ENCODE measurements around the gene TMEM187. TPM values are rescaled to one million over a fixed set of nuclear protein-coding genes. Genes with fewer than 3 reads are reported as not detected.

The TMEM187 gene
- polyA plus RNA-seq, 1 experiment = 8.7 TPM

- TF ChIP-seq CTCF (IDR thresholded peaks at IDR 0.05; ENCODE audit: insufficient read depth, low read depth, low read length) = no peak
- POLR2A ChIA-PET = no interaction called here
- CTCF ChIA-PET = no interaction called here
Measured at GRCh38 chrX:153931748-153932147, 40.8 kb upstream of the TMEM187 start.

GRCh38 chrX:153932220-153932915, 40.2 kb upstream of the TMEM187 start:
- TF ChIP-seq CTCF (IDR thresholded peaks at IDR 0.05; ENCODE audit: insufficient read depth, low read depth, low read length) = no peak
- no peaks in the 10 kb centered on the region for H3K27me3 ChIP-seq (ENCODE audit: control insufficient read depth, insufficient read depth, low read length)
- no peak overlapping the region for H3K4me3 ChIP-seq (ENCODE audit: low read depth, low read length)
- peaks cover 8% of the 10 kb centered on the region for H3K36me3 ChIP-seq (ENCODE audit: control insufficient read depth, insufficient read depth, low read length)
- DNase-seq (ENCODE audit: low read depth) = no peak
- ChIA-PET POLR2A (no interaction called here), CTCF (no interaction called here)

More at GRCh38 chrX:153931748-153932147, 40.8 kb upstream of the TMEM187 start:
- H3K36me3 ChIP-seq (ENCODE audit: control insufficient read depth, insufficient read depth, low read length) = peaks cover 8% of the 10 kb centered on the region
- no peak for DNase-seq (ENCODE audit: low read depth)
- no peak overlapping the region for H3K4me3 ChIP-seq (ENCODE audit: low read depth, low read length)
- H3K27me3 ChIP-seq (ENCODE audit: control insufficient read depth, insufficient read depth, low read length) = no peaks in the 10 kb centered on the region

- DNase-seq (ENCODE audit: low read depth) = no peak
- ChIA-PET CTCF (interaction anchor here (3.8 kb wide), 1 partner anchor 13 kb away, joined by 18 read pairs; no protein-coding TSS in a partner anchor), POLR2A (no interaction called here)
- no peak for TF ChIP-seq CTCF (IDR thresholded peaks at IDR 0.05; ENCODE audit: insufficient read depth, low read depth, low read length)
- Histone ChIP-seq H3K27me3 (ENCODE audit: control insufficient read depth, insufficient read depth, low read length) (no peaks in the 10 kb centered on the region), H3K36me3 (ENCODE audit: control insufficient read depth, insufficient read depth, low read length) (peaks cover 8% of the 10 kb centered on the region), H3K4me3 (ENCODE audit: low read depth, low read length) (peak overlapping the region; percentile 71)
Measured at GRCh38 chrX:153933748-153934147, 38.8 kb upstream of the TMEM187 start.

GRCh38 chrX:153934148-153934761, 38.3 kb upstream of the TMEM187 start:
- DNase-seq (ENCODE audit: low read depth) = no peak
- no peak for TF ChIP-seq CTCF (IDR thresholded peaks at IDR 0.05; ENCODE audit: insufficient read depth, low read depth, low read length)
- ChIA-PET CTCF (interaction anchor here (3.8 kb wide), 1 partner anchor 13 kb away, joined by 18 read pairs; no protein-coding TSS in a partner anchor), POLR2A (interaction anchor here (0.7 kb wide), 1 partner anchor 161 kb away, joined by 3 read pairs; no protein-coding TSS in a partner anchor)
- Histone ChIP-seq H3K27me3 (ENCODE audit: control insufficient read depth, insufficient read depth, low read length) (no peaks in the 10 kb centered on the region), H3K4me3 (ENCODE audit: low read depth, low read length) (peak overlapping the region; percentile 71), H3K36me3 (ENCODE audit: control insufficient read depth, insufficient read depth, low read length) (peaks cover 8% of the 10 kb centered on the region)

- ChIA-PET POLR2A (interaction anchor here (0.7 kb wide), 1 partner anchor 160 kb away, joined by 3 read pairs; no protein-coding TSS in a partner anchor), CTCF (interaction anchor here (3.8 kb wide), 1 partner anchor 12 kb away, joined by 18 read pairs; no protein-coding TSS in a partner anchor)
- Histone ChIP-seq H3K4me3 (ENCODE audit: low read depth, low read length) (peak within 1 kb of the TSS; percentile 71), H3K36me3 (ENCODE audit: control insufficient read depth, insufficient read depth, low read length) (peaks cover 8% of the 10 kb centered on the region), H3K27me3 (ENCODE audit: control insufficient read depth, insufficient read depth, low read length) (no peaks in the 10 kb centered on the region)
- TF ChIP-seq CTCF (IDR thresholded peaks at IDR 0.05; ENCODE audit: insufficient read depth, low read depth, low read length) = no peak
- no peak for DNase-seq (ENCODE audit: low read depth)
Measured at GRCh38 chrX:153934762-153935325, 37.7 kb upstream of the TMEM187 start, which contains the start of gene NAA10. NAA10 (minus strand) TSS chrX:153935037; CDS start chrX:153934904, 133 bp downstream.
